Liver (tissue), 9 donors: ENCODE measurements around the gene CWC22. TPM values are rescaled to one million over a fixed set of nuclear protein-coding genes. Genes with fewer than 3 reads are reported as not detected.

Source experiments
- DNase-seq: peaks from one replicate; pipeline ENCODE4 v3.0.0-alpha.2; 2017; ENCODE audit warnings: low spot score
- H3K27ac ChIP-seq, 2 donors: one replicate each; pipeline ENCODE4 v1.7.0; 2013; ENCODE audit warnings: inconsistent platforms in 2 of 2, low read length in 2 of 2, control low read depth in 1 of 2, low read depth in 1 of 2, mild to moderate bottlenecking in 1 of 2
- H3K27me3 ChIP-seq, 4 donors: one replicate each; pipeline versions ENCODE4 v1.6.1 to v1.7.0; 2013; ENCODE audit warnings: low read length in 3 of 4, inconsistent platforms in 1 of 4, mild to moderate bottlenecking in 1 of 4, moderate library complexity in 1 of 4; ENCODE audit not compliant: control insufficient read depth in 4 of 4, insufficient read depth in 4 of 4
- H3K36me3 ChIP-seq, 4 donors: one replicate each; pipeline versions ENCODE4 v1.6.1 to v1.7.0; 2013; ENCODE audit warnings: low read length in 3 of 4, mild to moderate bottlenecking in 3 of 4, low read depth in 1 of 4, moderate library complexity in 1 of 4; ENCODE audit not compliant: control insufficient read depth in 4 of 4, insufficient read depth in 3 of 4
- H3K4me1 ChIP-seq, 4 donors: one replicate each; pipeline versions ENCODE4 v1.6.1 to v1.7.0; 2013; ENCODE audit warnings: low read length in 3 of 4, mild to moderate bottlenecking in 3 of 4, moderate library complexity in 1 of 4; ENCODE audit not compliant: control insufficient read depth in 4 of 4, insufficient read depth in 4 of 4
- H3K4me3 ChIP-seq, 3 donors: one replicate each; pipeline versions ENCODE4 v1.6.1 to v1.7.0; 2013; ENCODE audit warnings: low read length in 3 of 3, control low read depth in 1 of 3, low read depth in 1 of 3, mild to moderate bottlenecking in 1 of 3
- H3K9ac ChIP-seq, 2 donors: one replicate each; pipeline ENCODE4 v1.7.0; 2013; ENCODE audit warnings: low read length in 2 of 2, mild to moderate bottlenecking in 2 of 2, moderate library complexity in 2 of 2, control low read depth in 1 of 2, low read depth in 1 of 2
- H3K9me3 ChIP-seq, 4 donors: one replicate each; pipeline versions ENCODE4 v1.6.1 to v1.7.0; 2013; ENCODE audit warnings: low read length in 3 of 4; ENCODE audit not compliant: control insufficient read depth in 4 of 4
- EGR1 ChIP-seq, 2 donors: IDR thresholded peaks; 2 replicates each; pipeline ENCODE4 v1.6.1; 2016 to 2018; ENCODE audit warnings: antibody characterized with exemption in 2 of 2, low read depth in 2 of 2
- FOXA1 ChIP-seq: IDR thresholded peaks from 2 replicates; pipeline ENCODE4 v1.6.1; 2016; ENCODE audit warnings: antibody characterized with exemption
- FOXA2 ChIP-seq: IDR thresholded peaks from 2 replicates; pipeline ENCODE4 v1.6.1; 2016; ENCODE audit warnings: antibody characterized with exemption
- GABPA ChIP-seq, 2 donors: IDR thresholded peaks in 1 of 2; conservative IDR thresholded peaks in 1 of 2; 2 replicates each; pipeline ENCODE4 v1.6.1; 2016; ENCODE audit warnings: antibody characterized with exemption in 2 of 2, mild to moderate bottlenecking in 1 of 2, moderate library complexity in 1 of 2
- HNF4A ChIP-seq, 2 donors: conservative IDR thresholded peaks; 2 replicates each; pipeline ENCODE4 v1.6.1; 2016; ENCODE audit warnings: antibody characterized with exemption in 2 of 2, mild to moderate bottlenecking in 2 of 2
- HNF4G ChIP-seq: IDR thresholded peaks from 2 replicates; pipeline ENCODE4 v1.6.1; 2016; ENCODE audit warnings: antibody characterized with exemption
- JUND ChIP-seq, 2 donors: IDR thresholded peaks; 2 replicates each; pipeline ENCODE4 v1.6.1; 2016; ENCODE audit warnings: antibody characterized with exemption in 2 of 2
- NR2F2 ChIP-seq: IDR thresholded peaks from 2 replicates; pipeline ENCODE4 v1.6.1; 2016; ENCODE audit warnings: antibody characterized with exemption
- RAD21 ChIP-seq, 2 donors: IDR thresholded peaks; 2 replicates each; pipeline ENCODE4 v1.6.1; 2016; ENCODE audit warnings: antibody characterized with exemption in 2 of 2, mild to moderate bottlenecking in 2 of 2
- RXRA ChIP-seq, 2 donors: IDR thresholded peaks; 2 replicates each; pipeline ENCODE4 v1.6.1; 2017 to 2018; ENCODE audit warnings: antibody characterized with exemption in 2 of 2, mild to moderate bottlenecking in 1 of 2
- SP1 ChIP-seq: IDR thresholded peaks from 2 replicates; pipeline ENCODE4 v1.6.1; 2018; ENCODE audit warnings: antibody characterized with exemption, mild to moderate bottlenecking
- TAF1 ChIP-seq: conservative IDR thresholded peaks from 2 replicates; pipeline ENCODE4 v1.6.1; 2016; ENCODE audit warnings: antibody characterized with exemption, mild to moderate bottlenecking
- YY1 ChIP-seq: IDR thresholded peaks from 2 replicates; pipeline ENCODE4 v1.6.1; 2016; ENCODE audit warnings: antibody characterized with exemption, mild to moderate bottlenecking
- WGBS: extraction: QIAGEN DNeasy Blood & Tissue Kit; methylation state at CpG from one replicate; pipeline ENCODE4 v1.1.7; 2013; 5-methylcytosine and 5-hydroxymethylcytosine counted together
- polyA plus RNA-seq, 2 donors: library from polyadenylated mRNA; stranded (reverse) in 1 of 2; unstranded in 1 of 2; fragments of 200-250 nt in 1 of 2; fragments of >200 nt in 1 of 2; fragmentation: Nextera tagmentation in 1 of 2; extraction: Ambion mirVana in 1 of 2; gene quantifications; one replicate each; pipeline versions ENCODE4 v1.2.1 to v1.2.3, GENCODE V29; 2013 to 2015
- total RNA-seq, 2 donors: library from RNA; depleted of rRNA; stranded (reverse); fragments of >200 nt; gene quantifications; one replicate each; pipeline ENCODE4 v1.2.3, GENCODE V29; 2014
- TF ChIP-seq, protein P1 (sequence below): IDR thresholded peaks from 2 replicates; pipeline ENCODE4 v1.6.1; 2016; ENCODE audit warnings: antibody characterized with exemption
- TF ChIP-seq, protein P2 (sequence below): IDR thresholded peaks from 2 replicates; pipeline ENCODE4 v1.6.1; 2016; ENCODE audit warnings: antibody characterized with exemption, mild to moderate bottlenecking
- TF ChIP-seq, protein P3 (sequence below): IDR thresholded peaks from 2 replicates; pipeline ENCODE4 v1.6.1; 2016; ENCODE audit warnings: antibody characterized with exemption
- TF ChIP-seq, protein P4 (sequence below): fragments of 150-350 bp; IDR thresholded peaks from 2 replicates; pipeline ENCODE4 v1.5.1; 2017; ENCODE audit warnings: improper control_type of control experiment, low read depth, low read length; ENCODE audit not compliant: missing input control
- TF ChIP-seq, protein P5 (sequence below): IDR thresholded peaks from 2 replicates; pipeline ENCODE4 v1.6.1; 2016; ENCODE audit warnings: antibody characterized with exemption
- donor health status: healthy.
- donor health status: healthy.
- donor health status: healthy.
- donor health status: healthy.
- donor health status: healthy.

The CWC22 gene
- total and polyA plus RNA-seq, 4 donors = 4.4 to 12.0 (median 7.7) TPM

DNA sequence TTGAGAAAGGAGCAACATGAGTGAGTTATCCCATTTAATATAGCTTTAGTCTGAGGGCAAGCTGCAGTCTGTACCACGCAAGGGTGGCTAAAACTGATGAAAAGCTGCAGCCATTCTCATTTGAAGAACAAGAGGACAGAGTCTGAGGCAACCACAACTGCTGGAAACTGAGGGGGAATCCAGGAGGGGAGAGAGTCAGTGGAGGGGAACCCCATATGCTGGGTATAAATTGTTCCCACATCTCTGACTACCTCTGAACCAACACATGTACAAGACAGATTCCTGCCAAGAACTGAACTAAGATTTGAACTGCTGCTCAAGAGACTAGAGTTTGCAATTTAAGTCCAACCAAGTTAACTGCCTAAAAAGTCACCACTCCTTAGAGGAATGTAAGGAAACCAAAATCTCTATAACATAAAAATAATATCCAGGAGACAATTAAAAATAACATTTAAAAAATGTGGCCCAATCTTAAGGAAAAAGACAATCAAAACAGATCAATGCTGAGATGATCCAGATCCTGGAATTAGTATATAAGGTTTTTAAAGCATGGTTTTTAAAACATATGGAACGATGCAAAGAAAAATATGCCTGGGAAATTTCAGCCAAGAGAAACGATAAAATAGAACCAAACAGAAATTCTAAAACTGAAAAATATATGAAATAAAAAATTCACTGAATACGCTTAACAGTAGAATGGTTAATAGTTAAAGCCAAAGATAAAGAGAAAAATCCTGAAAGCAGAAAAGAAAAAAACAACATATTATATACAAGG lies 11.2 kb downstream of the CWC22 start (continued):
- no peak for TF ChIP-seq NR2F2

DNA sequence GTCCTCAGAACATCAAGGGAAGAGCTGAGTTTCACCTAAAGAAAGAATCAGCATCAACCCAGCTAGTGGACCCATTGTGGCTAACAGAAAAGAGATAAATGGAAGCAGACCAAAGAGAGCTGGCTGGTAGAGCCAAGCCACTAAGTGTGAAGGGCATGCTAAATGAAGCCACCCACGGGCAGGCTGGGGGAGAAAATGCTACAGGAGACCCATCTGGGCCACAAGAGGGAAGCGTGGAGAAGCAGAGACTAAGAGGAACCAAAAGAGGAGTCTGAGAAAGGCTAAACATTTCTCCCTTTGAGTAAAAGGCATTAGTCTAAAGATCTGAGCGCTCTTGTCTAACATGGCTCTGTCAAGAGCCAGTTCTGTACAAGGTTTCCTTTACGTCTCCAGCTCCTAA lies 15.8 kb downstream of the CWC22 start:
- no peak for TF ChIP-seq YY1
- TF ChIP-seq FOXA1 = no peak
- TF ChIP-seq RXRA (IDR thresholded peaks at IDR 0.05) = no peak
- TF ChIP-seq, protein P1, sequence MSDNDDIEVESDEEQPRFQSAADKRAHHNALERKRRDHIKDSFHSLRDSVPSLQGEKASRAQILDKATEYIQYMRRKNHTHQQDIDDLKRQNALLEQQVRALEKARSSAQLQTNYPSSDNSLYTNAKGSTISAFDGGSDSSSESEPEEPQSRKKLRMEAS = no peak
- TF ChIP-seq EGR1 (IDR thresholded peaks at IDR 0.05; ENCODE audit: low read depth in 2 of 2) = no peak
- no peak for TF ChIP-seq TAF1
- 92% methylated on average over 4 of the region's 4 CpGs for WGBS
- Histone ChIP-seq H3K27ac (no peak overlapping the region), H3K9me3 (no peaks in the 10 kb centered on the region), H3K36me3 (peaks cover 4 to 25% (median 17%) of the 10 kb centered on the region in 4 donors), H3K4me1 (peaks cover 0 to 2% (median 0%) of the 10 kb centered on the region in 4 donors), H3K27me3 (no peaks in the 10 kb centered on the region), H3K4me3 (no peak overlapping the region), H3K9ac (no peak overlapping the region)
- DNase-seq = no peak

DNA sequence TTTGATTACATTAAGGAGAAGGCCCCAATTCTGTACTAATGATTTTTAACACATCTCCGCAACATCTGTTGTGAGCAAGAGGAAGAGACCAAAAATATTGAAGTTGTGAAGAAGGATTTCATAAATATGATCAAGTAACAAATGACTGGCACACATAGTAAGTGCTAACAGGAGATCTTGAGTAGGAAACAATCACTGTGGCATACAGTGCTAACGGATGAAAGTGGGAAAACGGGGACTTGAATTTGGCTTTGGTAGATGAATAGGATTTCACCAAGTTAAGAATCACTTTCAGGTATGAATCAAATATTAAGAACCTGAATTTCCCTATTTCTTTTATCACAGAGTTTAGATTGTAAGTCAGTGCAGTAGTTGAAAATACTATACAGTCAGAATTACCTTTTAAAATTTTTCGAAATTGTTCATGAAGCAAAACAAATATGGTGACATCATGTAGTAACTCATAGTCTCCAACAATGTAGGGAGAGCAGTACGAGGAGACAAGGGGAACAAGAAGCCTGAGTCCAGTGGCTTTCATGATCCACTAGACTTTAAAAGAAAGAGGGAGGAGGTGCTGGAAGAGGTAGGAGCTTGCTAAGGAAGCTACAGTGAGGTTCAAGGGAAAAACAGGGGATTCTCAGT lies 16.3 kb downstream of the CWC22 start:
- Histone ChIP-seq H3K9me3 (no peaks in the 10 kb centered on the region), H3K4me1 (peaks cover 0 to 2% (median 0%) of the 10 kb centered on the region in 4 donors), H3K27me3 (no peaks in the 10 kb centered on the region), H3K27ac (no peak overlapping the region), H3K36me3 (peaks cover 4 to 31% (median 21%) of the 10 kb centered on the region in 4 donors), H3K9ac (no peak overlapping the region), H3K4me3 (no peak overlapping the region)
- DNase-seq = no peak
- TF ChIP-seq, protein P2, sequence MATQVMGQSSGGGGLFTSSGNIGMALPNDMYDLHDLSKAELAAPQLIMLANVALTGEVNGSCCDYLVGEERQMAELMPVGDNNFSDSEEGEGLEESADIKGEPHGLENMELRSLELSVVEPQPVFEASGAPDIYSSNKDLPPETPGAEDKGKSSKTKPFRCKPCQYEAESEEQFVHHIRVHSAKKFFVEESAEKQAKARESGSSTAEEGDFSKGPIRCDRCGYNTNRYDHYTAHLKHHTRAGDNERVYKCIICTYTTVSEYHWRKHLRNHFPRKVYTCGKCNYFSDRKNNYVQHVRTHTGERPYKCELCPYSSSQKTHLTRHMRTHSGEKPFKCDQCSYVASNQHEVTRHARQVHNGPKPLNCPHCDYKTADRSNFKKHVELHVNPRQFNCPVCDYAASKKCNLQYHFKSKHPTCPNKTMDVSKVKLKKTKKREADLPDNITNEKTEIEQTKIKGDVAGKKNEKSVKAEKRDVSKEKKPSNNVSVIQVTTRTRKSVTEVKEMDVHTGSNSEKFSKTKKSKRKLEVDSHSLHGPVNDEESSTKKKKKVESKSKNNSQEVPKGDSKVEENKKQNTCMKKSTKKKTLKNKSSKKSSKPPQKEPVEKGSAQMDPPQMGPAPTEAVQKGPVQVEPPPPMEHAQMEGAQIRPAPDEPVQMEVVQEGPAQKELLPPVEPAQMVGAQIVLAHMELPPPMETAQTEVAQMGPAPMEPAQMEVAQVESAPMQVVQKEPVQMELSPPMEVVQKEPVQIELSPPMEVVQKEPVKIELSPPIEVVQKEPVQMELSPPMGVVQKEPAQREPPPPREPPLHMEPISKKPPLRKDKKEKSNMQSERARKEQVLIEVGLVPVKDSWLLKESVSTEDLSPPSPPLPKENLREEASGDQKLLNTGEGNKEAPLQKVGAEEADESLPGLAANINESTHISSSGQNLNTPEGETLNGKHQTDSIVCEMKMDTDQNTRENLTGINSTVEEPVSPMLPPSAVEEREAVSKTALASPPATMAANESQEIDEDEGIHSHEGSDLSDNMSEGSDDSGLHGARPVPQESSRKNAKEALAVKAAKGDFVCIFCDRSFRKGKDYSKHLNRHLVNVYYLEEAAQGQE = no peak
- TF ChIP-seq, protein P1 = no peak
- TF ChIP-seq FOXA2 = no peak
- no peak for TF ChIP-seq NR2F2
- TF ChIP-seq HNF4G = no peak
- no peak for TF ChIP-seq EGR1 (IDR thresholded peaks at IDR 0.05; ENCODE audit: low read depth in 2 of 2)
- TF ChIP-seq HNF4A (conservative IDR thresholded peaks at IDR 0.05) = no peak
- TF ChIP-seq RAD21 (IDR thresholded peaks at IDR 0.05) = no peak
- TF ChIP-seq SP1 = no peak
- no peak for TF ChIP-seq RXRA (IDR thresholded peaks at IDR 0.05)
- TF ChIP-seq, protein P3, sequence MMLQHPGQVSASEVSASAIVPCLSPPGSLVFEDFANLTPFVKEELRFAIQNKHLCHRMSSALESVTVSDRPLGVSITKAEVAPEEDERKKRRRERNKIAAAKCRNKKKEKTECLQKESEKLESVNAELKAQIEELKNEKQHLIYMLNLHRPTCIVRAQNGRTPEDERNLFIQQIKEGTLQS = no peak
- TF ChIP-seq, protein P4, sequence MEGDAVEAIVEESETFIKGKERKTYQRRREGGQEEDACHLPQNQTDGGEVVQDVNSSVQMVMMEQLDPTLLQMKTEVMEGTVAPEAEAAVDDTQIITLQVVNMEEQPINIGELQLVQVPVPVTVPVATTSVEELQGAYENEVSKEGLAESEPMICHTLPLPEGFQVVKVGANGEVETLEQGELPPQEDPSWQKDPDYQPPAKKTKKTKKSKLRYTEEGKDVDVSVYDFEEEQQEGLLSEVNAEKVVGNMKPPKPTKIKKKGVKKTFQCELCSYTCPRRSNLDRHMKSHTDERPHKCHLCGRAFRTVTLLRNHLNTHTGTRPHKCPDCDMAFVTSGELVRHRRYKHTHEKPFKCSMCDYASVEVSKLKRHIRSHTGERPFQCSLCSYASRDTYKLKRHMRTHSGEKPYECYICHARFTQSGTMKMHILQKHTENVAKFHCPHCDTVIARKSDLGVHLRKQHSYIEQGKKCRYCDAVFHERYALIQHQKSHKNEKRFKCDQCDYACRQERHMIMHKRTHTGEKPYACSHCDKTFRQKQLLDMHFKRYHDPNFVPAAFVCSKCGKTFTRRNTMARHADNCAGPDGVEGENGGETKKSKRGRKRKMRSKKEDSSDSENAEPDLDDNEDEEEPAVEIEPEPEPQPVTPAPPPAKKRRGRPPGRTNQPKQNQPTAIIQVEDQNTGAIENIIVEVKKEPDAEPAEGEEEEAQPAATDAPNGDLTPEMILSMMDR = no peak
- TF ChIP-seq JUND (IDR thresholded peaks at IDR 0.05) = no peak
- TF ChIP-seq GABPA (IDR thresholded peaks at IDR 0.05 in 1 of 2, conservative IDR thresholded peaks at IDR 0.05 in 1 of 2) = no peak
- TF ChIP-seq FOXA1 = no peak
- no peak for TF ChIP-seq YY1
- TF ChIP-seq, protein P5, sequence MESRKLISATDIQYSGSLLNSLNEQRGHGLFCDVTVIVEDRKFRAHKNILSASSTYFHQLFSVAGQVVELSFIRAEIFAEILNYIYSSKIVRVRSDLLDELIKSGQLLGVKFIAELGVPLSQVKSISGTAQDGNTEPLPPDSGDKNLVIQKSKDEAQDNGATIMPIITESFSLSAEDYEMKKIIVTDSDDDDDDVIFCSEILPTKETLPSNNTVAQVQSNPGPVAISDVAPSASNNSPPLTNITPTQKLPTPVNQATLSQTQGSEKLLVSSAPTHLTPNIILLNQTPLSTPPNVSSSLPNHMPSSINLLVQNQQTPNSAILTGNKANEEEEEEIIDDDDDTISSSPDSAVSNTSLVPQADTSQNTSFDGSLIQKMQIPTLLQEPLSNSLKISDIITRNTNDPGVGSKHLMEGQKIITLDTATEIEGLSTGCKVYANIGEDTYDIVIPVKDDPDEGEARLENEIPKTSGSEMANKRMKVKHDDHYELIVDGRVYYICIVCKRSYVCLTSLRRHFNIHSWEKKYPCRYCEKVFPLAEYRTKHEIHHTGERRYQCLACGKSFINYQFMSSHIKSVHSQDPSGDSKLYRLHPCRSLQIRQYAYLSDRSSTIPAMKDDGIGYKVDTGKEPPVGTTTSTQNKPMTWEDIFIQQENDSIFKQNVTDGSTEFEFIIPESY = no peak
- no peak for TF ChIP-seq TAF1
- WGBS = 76% methylated on average over 5 of the region's 5 CpGs
